MCF 10A (cell line): ENCODE results near the gene SMYD3. TPM values are rescaled to one million over a fixed set of nuclear protein-coding genes. Genes with fewer than 3 reads are reported as not detected.
A peak's percentile ranks its signal among the peaks of the same experiment; 100 is the strongest.

Source experiments
- BruUV-seq: library from RNA; stranded (reverse); fragments of 400-500 nt; replicated peaks from 2 replicates; lab custom pipeline; 2021; lab: Mats Ljungman, UMichigan
- CTCF ChIA-PET: fragments of 300-600 bp; sonication (Branson Sonifier 250); formaldehyde crosslinking; extraction: SDS; loops from one replicate; lab custom pipeline; 2021; ENCODE audit warnings: antibody characterized with exemption, inconsistent platforms; lab: Yijun Ruan, JAX
- POLR2A ChIA-PET: fragments of 300-600, 350-650 bp; sonication (Branson Sonifier 250); formaldehyde crosslinking; extraction: SDS; loops from one replicate; lab custom pipeline; 2020; ENCODE audit warnings: antibody characterized with exemption, inconsistent platforms; lab: Yijun Ruan, JAX
- DNase-seq: peaks from one replicate; pipeline ENCODE4 v3.0.0-alpha.2; 2018; ENCODE audit not compliant: unreplicated experiment
- H3K27ac Mint-ChIP-seq: one replicate; pipeline ENCODE4 v1.8.0; 2022; ENCODE audit warnings: mild to moderate bottlenecking, low read depth, mixed read lengths; ENCODE audit not compliant: unreplicated experiment
- H3K27me3 Mint-ChIP-seq: one replicate; pipeline ENCODE4 v1.8.0; 2022; ENCODE audit warnings: mixed read lengths; ENCODE audit not compliant: insufficient read depth, unreplicated experiment
- H3K36me3 Mint-ChIP-seq: one replicate; pipeline ENCODE4 v1.8.0; 2022; ENCODE audit warnings: mild to moderate bottlenecking, moderate library complexity, mixed read lengths; ENCODE audit not compliant: insufficient read depth, unreplicated experiment
- H3K4me1 Mint-ChIP-seq: one replicate; pipeline ENCODE4 v1.8.0; 2022; ENCODE audit warnings: mixed read lengths; ENCODE audit not compliant: insufficient read depth, unreplicated experiment
- H3K4me3 Mint-ChIP-seq: one replicate; pipeline ENCODE4 v1.8.0; 2022; ENCODE audit warnings: mild to moderate bottlenecking, moderate library complexity, mixed read lengths; ENCODE audit not compliant: unreplicated experiment
- H3K9me3 Mint-ChIP-seq: one replicate; pipeline ENCODE4 v1.8.0; 2022; ENCODE audit warnings: mixed read lengths; ENCODE audit not compliant: unreplicated experiment
- CTCF ChIP-seq: fragments of 200-600 bp; IDR thresholded peaks from one replicate; pipeline ENCODE4 v1.8.0; 2022; ENCODE audit warnings: antibody characterized with exemption, mild to moderate bottlenecking; ENCODE audit not compliant: unreplicated experiment
- intact Hi-C: fragments of 100-400 bp; cut with micrococcal nuclease; formaldehyde crosslinking; loops from 2 replicates; pipeline ENCODE4 v1.14.1; 2022
- total RNA-seq: library from RNA; stranded (reverse); gene quantifications from 2 replicates; pipeline ENCODE4 v1.2.3, GENCODE V29; 2022

The SMYD3 gene
- total RNA-seq, 1 experiment from 2014 or later: 26.9 TPM

- BruUV-seq: no TSS peak
- ChIA-PET POLR2A (no interaction called here), CTCF (interaction anchor here (0.8 to 1.7 kb wide), 3 partner anchors 10 to 1154 kb away, joined by 3 to 7 read pairs (median 6); no protein-coding TSS in a partner anchor)
- Mint-ChIP-seq H3K4me3 (no peak overlapping the region), H3K9me3 (no peaks in the 10 kb centered on the region), H3K36me3 (no peaks in the 10 kb centered on the region), H3K27me3 (no peaks in the 10 kb centered on the region), H3K27ac (no peak overlapping the region), H3K4me1 (peaks cover under 1% of the 10 kb centered on the region)
- intact Hi-C loops: no loop called here
- no peak for TF ChIP-seq CTCF
- DNase-seq: peak; percentile 43
Observed at GRCh38 chr1:246306415-246307037, 200.6 kb downstream of the SMYD3 start.

GRCh38 chr1:246304484-246305259 is 202.4 kb downstream of the SMYD3 start:
- no TSS peak for BruUV-seq
- Mint-ChIP-seq H3K27me3 (no peaks in the 10 kb centered on the region), H3K4me1 (peaks cover 7% of the 10 kb centered on the region), H3K9me3 (no peaks in the 10 kb centered on the region), H3K4me3 (no peak overlapping the region), H3K36me3 (no peaks in the 10 kb centered on the region), H3K27ac (no peak overlapping the region)
- TF ChIP-seq CTCF: no peak
- CTCF ChIA-PET: interaction anchor here (0.5 to 1.7 kb wide), 5 partner anchors 10 to 1045 kb away, joined by 3 to 7 read pairs (median 3); no protein-coding TSS in a partner anchor
- POLR2A ChIA-PET: interaction anchor here (0.6 kb wide), 1 partner anchor 516 kb away, joined by 4 read pairs; no protein-coding TSS in a partner anchor
- intact Hi-C loops: no loop called here
- no peak for DNase-seq

- H3K4me3 Mint-ChIP-seq: no peak overlapping the region
- BruUV-seq: no TSS peak
- CTCF ChIA-PET: interaction anchor here (0.6 to 0.9 kb wide), 3 partner anchors 9 to 1085 kb away, joined by 3 to 4 read pairs (median 3); no protein-coding TSS in a partner anchor
- POLR2A ChIA-PET: no interaction called here
- intact Hi-C loops: no loop called here
- H3K36me3 Mint-ChIP-seq: no peaks in the 10 kb centered on the region
- H3K4me1 Mint-ChIP-seq: peaks cover 8% of the 10 kb centered on the region
- no peaks in the 10 kb centered on the region for H3K27me3 Mint-ChIP-seq
- no peak for TF ChIP-seq CTCF
- no peak overlapping the region for H3K27ac Mint-ChIP-seq
- no peak for DNase-seq
- H3K9me3 Mint-ChIP-seq: no peaks in the 10 kb centered on the region
Observed at GRCh38 chr1:246302711-246303317, 204.3 kb downstream of the SMYD3 start.

- Mint-ChIP-seq H3K9me3 (no peaks in the 10 kb centered on the region), H3K36me3 (no peaks in the 10 kb centered on the region), H3K4me1 (peaks cover 14% of the 10 kb centered on the region), H3K27ac (no peak overlapping the region), H3K4me3 (no peak overlapping the region), H3K27me3 (no peaks in the 10 kb centered on the region)
- no peak for DNase-seq
- intact Hi-C loops: no loop called here
- no peak for TF ChIP-seq CTCF
- no TSS peak for BruUV-seq
- ChIA-PET CTCF (interaction anchor here (0.6 to 1.2 kb wide), 8 partner anchors 9 to 1146 kb away, joined by 3 to 4 read pairs (median 3); no protein-coding TSS in a partner anchor), POLR2A (no interaction called here)
Observed at GRCh38 chr1:246302251-246302625, 204.8 kb downstream of the SMYD3 start.
